Epithelial cell of esophagus (primary cell): Measurements from ENCODE around the gene PPP1R12B.

Source experiments
- DNase-seq: peaks from one replicate; pipeline ENCODE4 v3.0.0; 2010; ENCODE audit warnings: low read depth
- H3K4me3 ChIP-seq: 2 replicates; pipeline ENCODE4 v1.5.1; 2011; ENCODE audit warnings: mild to moderate bottlenecking, low read length, control low read depth
- TF ChIP-seq, protein P1 (sequence below): IDR thresholded peaks from 2 replicates; pipeline ENCODE4 v1.5.1; 2011; ENCODE audit warnings: low read depth, mild to moderate bottlenecking, low read length, control low read depth, inconsistent platforms; ENCODE audit not compliant: insufficient read depth; ENCODE audit errors: missing control alignments

PPP1R12B gene

GRCh38 chr1:202319381-202320080 is 29.0 kb upstream of the PPP1R12B start:
- TF ChIP-seq, protein P1, sequence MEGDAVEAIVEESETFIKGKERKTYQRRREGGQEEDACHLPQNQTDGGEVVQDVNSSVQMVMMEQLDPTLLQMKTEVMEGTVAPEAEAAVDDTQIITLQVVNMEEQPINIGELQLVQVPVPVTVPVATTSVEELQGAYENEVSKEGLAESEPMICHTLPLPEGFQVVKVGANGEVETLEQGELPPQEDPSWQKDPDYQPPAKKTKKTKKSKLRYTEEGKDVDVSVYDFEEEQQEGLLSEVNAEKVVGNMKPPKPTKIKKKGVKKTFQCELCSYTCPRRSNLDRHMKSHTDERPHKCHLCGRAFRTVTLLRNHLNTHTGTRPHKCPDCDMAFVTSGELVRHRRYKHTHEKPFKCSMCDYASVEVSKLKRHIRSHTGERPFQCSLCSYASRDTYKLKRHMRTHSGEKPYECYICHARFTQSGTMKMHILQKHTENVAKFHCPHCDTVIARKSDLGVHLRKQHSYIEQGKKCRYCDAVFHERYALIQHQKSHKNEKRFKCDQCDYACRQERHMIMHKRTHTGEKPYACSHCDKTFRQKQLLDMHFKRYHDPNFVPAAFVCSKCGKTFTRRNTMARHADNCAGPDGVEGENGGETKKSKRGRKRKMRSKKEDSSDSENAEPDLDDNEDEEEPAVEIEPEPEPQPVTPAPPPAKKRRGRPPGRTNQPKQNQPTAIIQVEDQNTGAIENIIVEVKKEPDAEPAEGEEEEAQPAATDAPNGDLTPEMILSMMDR, result no peak

DNA sequence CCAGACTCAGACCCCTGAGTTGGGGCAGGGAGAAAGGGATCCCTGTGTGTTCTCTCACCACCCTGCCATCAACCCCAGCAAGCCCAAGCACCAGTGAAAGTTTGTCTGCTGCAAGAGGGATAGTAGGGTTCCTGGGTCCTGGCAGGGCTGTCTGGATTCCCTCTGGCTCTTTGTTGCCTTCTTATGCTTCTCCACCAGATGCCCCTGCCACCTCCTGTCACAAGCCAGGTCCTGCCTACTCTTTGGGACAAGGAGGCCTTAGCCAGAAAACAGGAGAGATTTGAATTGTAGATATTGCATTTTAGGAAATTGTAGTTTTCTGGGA is 28.5 kb upstream of the PPP1R12B start:
- no peak overlapping the region for H3K4me3 ChIP-seq
- TF ChIP-seq, protein P1, result no peak
- DNase-seq, result no peak

More at GRCh38 chr1:202319381-202320080, 29.0 kb upstream of the PPP1R12B start:
- peak; percentile 17 for DNase-seq
- no peak overlapping the region for H3K4me3 ChIP-seq

DNA sequence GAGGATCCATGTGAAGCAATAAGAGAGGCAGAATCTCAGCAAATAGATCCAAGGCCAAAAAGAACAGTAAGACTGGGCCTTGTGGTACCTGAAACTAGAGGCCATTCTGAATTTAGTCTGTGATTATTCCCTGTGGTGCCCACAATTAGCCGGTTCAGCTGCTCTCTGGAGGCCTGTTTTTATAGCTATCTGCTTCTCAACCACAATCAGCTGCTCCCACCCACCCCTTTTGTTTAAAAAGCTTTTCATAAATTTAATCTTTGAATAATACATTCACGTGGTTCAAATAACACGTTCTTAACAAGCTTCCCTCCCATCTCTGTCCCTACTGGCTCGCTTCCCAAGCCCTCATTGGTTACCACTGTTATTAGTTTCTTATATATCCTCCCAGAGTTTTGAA is 24.8 kb upstream of the PPP1R12B start:
- no peak for DNase-seq
- H3K4me3 ChIP-seq, result no peak overlapping the region
- TF ChIP-seq, protein P1, result no peak

DNA sequence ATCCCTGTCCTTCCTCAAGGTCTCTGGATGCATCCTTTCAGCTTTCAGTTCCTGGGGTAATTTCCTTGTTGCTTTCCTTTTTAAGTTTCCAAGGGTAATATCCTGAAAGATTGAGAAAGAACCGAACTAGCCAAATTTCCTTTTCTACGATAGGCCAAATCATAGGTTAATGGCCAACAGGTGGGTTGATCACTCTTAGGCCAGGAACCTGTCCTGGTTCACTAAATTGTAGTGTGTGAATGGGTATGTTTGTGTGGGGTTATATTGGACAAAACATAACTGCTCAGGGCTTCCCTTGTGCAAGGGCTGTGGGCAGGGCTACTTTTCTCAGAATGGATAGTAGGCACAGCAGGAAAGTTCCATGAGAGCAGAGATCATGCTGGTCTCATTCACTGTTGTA is 23.9 kb upstream of the PPP1R12B start:
- no peak overlapping the region for H3K4me3 ChIP-seq
- DNase-seq, result no peak
- TF ChIP-seq, protein P1, result no peak

DNA sequence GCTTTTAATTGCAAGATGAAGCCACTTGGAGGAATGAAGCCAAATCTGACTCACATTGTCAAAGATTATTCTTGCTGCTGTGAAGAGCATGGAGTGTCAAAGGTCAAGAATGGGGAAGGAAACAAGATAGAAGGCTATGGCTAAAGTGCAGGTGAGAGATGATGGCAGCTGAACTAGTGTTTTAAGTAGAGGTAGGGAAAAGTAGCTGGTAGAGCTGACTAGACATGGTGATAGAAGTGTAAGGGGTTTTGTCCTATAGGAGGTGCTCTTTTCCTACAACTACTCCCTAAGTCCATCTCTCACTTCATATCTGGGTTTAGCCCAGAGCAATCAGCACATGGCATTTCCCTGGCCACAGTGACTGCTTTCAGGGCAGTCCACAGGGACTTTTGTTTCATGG is 18.6 kb upstream of the PPP1R12B start:
- H3K4me3 ChIP-seq, result no peak overlapping the region
- DNase-seq, result no peak
- TF ChIP-seq, protein P1, result peak; percentile 10

DNA sequence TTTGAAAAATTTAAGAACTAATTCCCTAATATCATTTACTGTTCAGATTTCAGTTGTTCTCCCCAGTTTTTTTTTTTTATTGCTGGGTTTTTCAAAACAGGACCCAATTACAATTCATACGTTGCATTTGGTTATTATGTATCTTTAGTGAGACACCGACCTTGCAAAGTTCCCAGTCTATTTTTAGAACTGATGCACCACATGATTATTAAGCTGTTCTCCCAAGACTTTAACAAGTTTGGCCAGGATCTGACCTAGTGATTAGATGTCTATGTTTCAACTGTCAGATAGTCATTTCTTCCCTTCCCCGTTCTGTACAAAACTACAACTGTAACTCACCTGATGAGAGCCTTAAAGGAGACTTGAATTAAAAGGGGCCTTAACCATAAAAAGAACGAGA is 14.6 kb upstream of the PPP1R12B start:
- no peak overlapping the region for H3K4me3 ChIP-seq
- TF ChIP-seq, protein P1, result no peak
- DNase-seq, result no peak
